Measurements from ENCODE around the gene ASIC1. TPM values are rescaled to one million over a fixed set of nuclear protein-coding genes. Genes with fewer than 3 reads are reported as not detected.

The ASIC1 gene
- total and polyA plus RNA-seq, 7 experiments from 2014 or later = 0.14 to 10.1 (median 1.7) TPM

GRCh38 chr12:50060120-50060468, 2.7 kb downstream of the ASIC1 start:
- no peak overlapping the region for H3K27ac ChIP-seq (ENCODE audit: low read depth, low read length)
- H3K9me3 Mint-ChIP-seq = peaks cover 0 to 2% (median 0%) of the 10 kb centered on the region in 11 donors
- H3K4me1 Mint-ChIP-seq = peaks cover 21 to 52% (median 44%) of the 10 kb centered on the region in 7 donors
- no peaks in the 10 kb centered on the region for H3K9me3 ChIP-seq (ENCODE audit: control insufficient read depth in 2 of 3, low read length in 3 of 3)
- H3K4me3 ChIP-seq (ENCODE audit: low read length) = no peak overlapping the region
- H3K27ac Mint-ChIP-seq = peak overlapping the region in 6 of 9 donors; percentile 4 to 84 (median 66)
- no peak for DNase-seq
- H3K36me3 ChIP-seq (ENCODE audit: control insufficient read depth in 2 of 3, insufficient read depth in 3 of 3, low read length in 3 of 3) = no peaks in the 10 kb centered on the region
- H3K36me3 Mint-ChIP-seq = peaks cover 0 to 12% (median 0%) of the 10 kb centered on the region in 5 donors
- H3K27me3 ChIP-seq (ENCODE audit: control insufficient read depth in 2 of 2, insufficient read depth in 2 of 2, low read length in 2 of 2) = peaks cover 0 to 9% of the 10 kb centered on the region in 2 donors
- H3K4me1 ChIP-seq (ENCODE audit: control insufficient read depth in 2 of 2, insufficient read depth in 2 of 2, low read length in 2 of 2) = peaks cover 7 to 31% of the 10 kb centered on the region in 2 donors
- intact Hi-C loops (cut with micrococcal nuclease) = no loop called here
- peaks cover 14 to 43% (median 29%) of the 10 kb centered on the region in 5 donors for H3K27me3 Mint-ChIP-seq
- ChIA-PET POLR2A (interaction anchor here (0.8 kb wide), 1 partner anchor 163 kb away, joined by 3 read pairs; no protein-coding TSS in a partner anchor), CTCF (interaction anchor here (0.6 to 1.2 kb wide), 2 partner anchors 93 to 121 kb away, joined by 3 to 7 read pairs; no protein-coding TSS in a partner anchor)
- ATAC-seq = no peak
- H3K4me3 Mint-ChIP-seq = peak overlapping the region in 9 of 10 donors; percentile 41 to 92 (median 74)

GRCh38 chr12:50061171-50061570, 3.8 kb downstream of the ASIC1 start:
- intact Hi-C loops (cut with micrococcal nuclease) = no loop called here
- Histone ChIP-seq H3K36me3 (ENCODE audit: control insufficient read depth in 2 of 3, insufficient read depth in 3 of 3, low read length in 3 of 3) (no peaks in the 10 kb centered on the region), H3K4me3 (ENCODE audit: low read length) (no peak overlapping the region), H3K4me1 (ENCODE audit: control insufficient read depth in 2 of 2, insufficient read depth in 2 of 2, low read length in 2 of 2) (peaks cover 7 to 24% of the 10 kb centered on the region in 2 donors), H3K27me3 (ENCODE audit: control insufficient read depth in 2 of 2, insufficient read depth in 2 of 2, low read length in 2 of 2) (peaks cover 0 to 8% of the 10 kb centered on the region in 2 donors), H3K27ac (ENCODE audit: low read depth, low read length) (no peak overlapping the region), H3K9me3 (ENCODE audit: control insufficient read depth in 2 of 3, low read length in 3 of 3) (no peaks in the 10 kb centered on the region)
- H3K27ac Mint-ChIP-seq = peak overlapping the region in 1 of 9 donors; percentile 14
- H3K4me3 Mint-ChIP-seq = peak overlapping the region in 2 of 10 donors; percentile 6 to 9
- peaks cover 15 to 45% (median 36%) of the 10 kb centered on the region in 7 donors for H3K4me1 Mint-ChIP-seq
- H3K36me3 Mint-ChIP-seq = peaks cover 0 to 12% (median 0%) of the 10 kb centered on the region in 5 donors
- H3K9me3 Mint-ChIP-seq = no peaks in the 10 kb centered on the region
- DNase-seq (no peak), ATAC-seq (no peak)
- CTCF ChIA-PET = interaction anchor here (0.6 to 1.0 kb wide), 3 partner anchors 8 to 527 kb away, joined by 3 to 9 read pairs (median 3); no protein-coding TSS in a partner anchor
- POLR2A ChIA-PET = no interaction called here
- peaks cover 9 to 36% (median 24%) of the 10 kb centered on the region in 5 donors for H3K27me3 Mint-ChIP-seq

GRCh38 chr12:50061946-50062686, 4.7 kb downstream of the ASIC1 start:
- Mint-ChIP-seq H3K27ac (peak overlapping the region in 2 of 9 donors; percentile 4 to 5), H3K4me3 (peak overlapping the region in 1 of 10 donors; percentile 8), H3K36me3 (peaks cover 0 to 11% (median 0%) of the 10 kb centered on the region in 5 donors), H3K27me3 (peaks cover 0 to 26% (median 14%) of the 10 kb centered on the region in 5 donors), H3K9me3 (no peaks in the 10 kb centered on the region), H3K4me1 (peaks cover 10 to 36% (median 27%) of the 10 kb centered on the region in 7 donors)
- no peaks in the 10 kb centered on the region for H3K36me3 ChIP-seq (ENCODE audit: control insufficient read depth in 2 of 3, insufficient read depth in 3 of 3, low read length in 3 of 3)
- no peaks in the 10 kb centered on the region for H3K9me3 ChIP-seq (ENCODE audit: control insufficient read depth in 2 of 3, low read length in 3 of 3)
- peaks cover 0 to 15% of the 10 kb centered on the region in 2 donors for H3K4me1 ChIP-seq (ENCODE audit: control insufficient read depth in 2 of 2, insufficient read depth in 2 of 2, low read length in 2 of 2)
- DNase-seq = no peak
- intact Hi-C loops (cut with micrococcal nuclease) = no loop called here
- no peak overlapping the region for H3K27ac ChIP-seq (ENCODE audit: low read depth, low read length)
- POLR2A ChIA-PET = interaction anchor here (0.5 to 0.6 kb wide), 3 partner anchors 106 to 1022 kb away, joined by 3 to 6 read pairs (median 5); no protein-coding TSS in a partner anchor
- no peak for ATAC-seq
- CTCF ChIA-PET = interaction anchor here (0.6 kb wide), 1 partner anchor 148 kb away, joined by 3 read pairs; no protein-coding TSS in a partner anchor
- H3K27me3 ChIP-seq (ENCODE audit: control insufficient read depth in 2 of 2, insufficient read depth in 2 of 2, low read length in 2 of 2) = no peaks in the 10 kb centered on the region
- H3K4me3 ChIP-seq (ENCODE audit: low read length) = no peak overlapping the region

- no peak overlapping the region for H3K4me3 Mint-ChIP-seq
- Histone ChIP-seq H3K9me3 (ENCODE audit: control insufficient read depth in 2 of 3, low read length in 3 of 3) (no peaks in the 10 kb centered on the region), H3K27ac (ENCODE audit: low read depth, low read length) (no peak overlapping the region), H3K27me3 (ENCODE audit: control insufficient read depth in 2 of 2, insufficient read depth in 2 of 2, low read length in 2 of 2) (no peaks in the 10 kb centered on the region), H3K4me1 (ENCODE audit: control insufficient read depth in 2 of 2, insufficient read depth in 2 of 2, low read length in 2 of 2) (peaks cover 0 to 15% of the 10 kb centered on the region in 2 donors), H3K4me3 (ENCODE audit: low read length) (no peak overlapping the region), H3K36me3 (ENCODE audit: control insufficient read depth in 2 of 3, insufficient read depth in 3 of 3, low read length in 3 of 3) (no peaks in the 10 kb centered on the region)
- ChIA-PET POLR2A (no interaction called here), CTCF (interaction anchor here (0.6 to 0.8 kb wide), 2 partner anchors 12 to 147 kb away, joined by 3 read pairs; no protein-coding TSS in a partner anchor)
- intact Hi-C loops (cut with micrococcal nuclease) = no loop called here
- ATAC-seq = no peak
- peaks cover 8 to 35% (median 25%) of the 10 kb centered on the region in 7 donors for H3K4me1 Mint-ChIP-seq
- peaks cover 0 to 25% (median 13%) of the 10 kb centered on the region in 5 donors for H3K27me3 Mint-ChIP-seq
- no peak for DNase-seq
- peaks cover 0 to 10% (median 0%) of the 10 kb centered on the region in 5 donors for H3K36me3 Mint-ChIP-seq
- H3K27ac Mint-ChIP-seq = peak overlapping the region in 1 of 9 donors; percentile 4
- no peaks in the 10 kb centered on the region for H3K9me3 Mint-ChIP-seq
Observed at GRCh38 chr12:50062728-50063460, 5.5 kb downstream of the ASIC1 start.

GRCh38 chr12:50065726-50066310, 8.4 kb downstream of the ASIC1 start:
- ChIA-PET POLR2A (interaction anchor here (0.8 kb wide), 1 partner anchor 12 kb away, joined by 4 read pairs; no protein-coding TSS in a partner anchor), CTCF (interaction anchor here (1.0 to 7.2 kb wide), 4 partner anchors 9 to 27 kb away, joined by 3 to 47 read pairs (median 3); no protein-coding TSS in a partner anchor)
- Mint-ChIP-seq H3K4me3 (no peak overlapping the region), H3K36me3 (peaks cover 0 to 10% (median 0%) of the 10 kb centered on the region in 5 donors), H3K27me3 (peaks cover 0 to 20% (median 6%) of the 10 kb centered on the region in 5 donors), H3K27ac (no peak overlapping the region), H3K9me3 (no peaks in the 10 kb centered on the region), H3K4me1 (peaks cover 4 to 21% (median 12%) of the 10 kb centered on the region in 7 donors)
- Histone ChIP-seq H3K4me3 (ENCODE audit: low read length) (no peak overlapping the region), H3K9me3 (ENCODE audit: control insufficient read depth in 2 of 3, low read length in 3 of 3) (no peaks in the 10 kb centered on the region), H3K36me3 (ENCODE audit: control insufficient read depth in 2 of 3, insufficient read depth in 3 of 3, low read length in 3 of 3) (no peaks in the 10 kb centered on the region), H3K4me1 (ENCODE audit: control insufficient read depth in 2 of 2, insufficient read depth in 2 of 2, low read length in 2 of 2) (no peaks in the 10 kb centered on the region), H3K27ac (ENCODE audit: low read depth, low read length) (no peak overlapping the region), H3K27me3 (ENCODE audit: control insufficient read depth in 2 of 2, insufficient read depth in 2 of 2, low read length in 2 of 2) (no peaks in the 10 kb centered on the region)
- no peak for DNase-seq
- intact Hi-C loops (cut with micrococcal nuclease) = no loop called here
- ATAC-seq = no peak

- H3K27ac ChIP-seq (ENCODE audit: low read depth, low read length) = no peak overlapping the region
- H3K4me3 ChIP-seq (ENCODE audit: low read length) = no peak overlapping the region
- Mint-ChIP-seq H3K4me3 (no peak overlapping the region), H3K4me1 (peaks cover 0 to 17% (median 8%) of the 10 kb centered on the region in 7 donors), H3K9me3 (no peaks in the 10 kb centered on the region), H3K27me3 (peaks cover 0 to 14% (median 5%) of the 10 kb centered on the region in 5 donors), H3K36me3 (peaks cover 0 to 6% (median 0%) of the 10 kb centered on the region in 5 donors), H3K27ac (no peak overlapping the region)
- H3K36me3 ChIP-seq (ENCODE audit: control insufficient read depth in 2 of 3, insufficient read depth in 3 of 3, low read length in 3 of 3) = no peaks in the 10 kb centered on the region
- no peaks in the 10 kb centered on the region for H3K27me3 ChIP-seq (ENCODE audit: control insufficient read depth in 2 of 2, insufficient read depth in 2 of 2, low read length in 2 of 2)
- ChIA-PET CTCF (interaction anchor here (1.0 to 7.2 kb wide), 4 partner anchors 10 to 99 kb away, joined by 3 to 47 read pairs (median 22); no protein-coding TSS in a partner anchor), POLR2A (no interaction called here)
- intact Hi-C loops (cut with micrococcal nuclease) = no loop called here
- no peaks in the 10 kb centered on the region for H3K9me3 ChIP-seq (ENCODE audit: control insufficient read depth in 2 of 3, low read length in 3 of 3)
- DNase-seq (no peak), ATAC-seq (peak; percentile 40)
- H3K4me1 ChIP-seq (ENCODE audit: control insufficient read depth in 2 of 2, insufficient read depth in 2 of 2, low read length in 2 of 2) = no peaks in the 10 kb centered on the region
Observed at GRCh38 chr12:50066402-50066801, 9.0 kb downstream of the ASIC1 start.

Data from naive thymus-derived CD4-positive, alpha-beta T cell (primary cell).